ENCODE data around the gene DBNDD2. TPM values are rescaled to one million over a fixed set of nuclear protein-coding genes. Genes with fewer than 3 reads are reported as not detected.
A peak's percentile ranks its signal among the peaks of the same experiment; 100 is the strongest.

DBNDD2 gene
- total RNA-seq, 1 experiment from 2014 or later = 113 TPM

DNA sequence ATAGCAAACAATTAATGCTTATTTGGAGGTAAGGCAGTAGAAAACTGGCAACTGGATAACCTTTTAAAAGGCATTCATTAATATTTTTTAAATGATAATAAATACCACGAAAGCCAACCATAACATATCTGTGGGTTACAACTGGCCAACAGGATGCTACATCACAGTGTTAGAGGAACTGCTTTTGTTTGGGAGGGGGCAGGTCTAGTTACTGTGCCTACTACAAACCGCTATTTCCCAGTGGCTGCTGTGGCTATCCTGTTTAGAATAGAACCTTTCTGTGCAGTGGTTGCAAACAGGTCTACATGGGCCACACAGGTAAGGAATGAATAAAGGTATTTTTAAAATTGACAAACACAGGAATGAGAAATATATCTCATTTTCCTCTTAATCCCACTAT, 8.8 kb downstream of the DBNDD2 start:
- H3K27me3 Mint-ChIP-seq (ENCODE audit: unreplicated experiment) = no peaks in the 10 kb centered on the region
- H3K27ac Mint-ChIP-seq (ENCODE audit: unreplicated experiment) = peak overlapping the region; percentile 80
- TF ChIP-seq, protein P1, sequence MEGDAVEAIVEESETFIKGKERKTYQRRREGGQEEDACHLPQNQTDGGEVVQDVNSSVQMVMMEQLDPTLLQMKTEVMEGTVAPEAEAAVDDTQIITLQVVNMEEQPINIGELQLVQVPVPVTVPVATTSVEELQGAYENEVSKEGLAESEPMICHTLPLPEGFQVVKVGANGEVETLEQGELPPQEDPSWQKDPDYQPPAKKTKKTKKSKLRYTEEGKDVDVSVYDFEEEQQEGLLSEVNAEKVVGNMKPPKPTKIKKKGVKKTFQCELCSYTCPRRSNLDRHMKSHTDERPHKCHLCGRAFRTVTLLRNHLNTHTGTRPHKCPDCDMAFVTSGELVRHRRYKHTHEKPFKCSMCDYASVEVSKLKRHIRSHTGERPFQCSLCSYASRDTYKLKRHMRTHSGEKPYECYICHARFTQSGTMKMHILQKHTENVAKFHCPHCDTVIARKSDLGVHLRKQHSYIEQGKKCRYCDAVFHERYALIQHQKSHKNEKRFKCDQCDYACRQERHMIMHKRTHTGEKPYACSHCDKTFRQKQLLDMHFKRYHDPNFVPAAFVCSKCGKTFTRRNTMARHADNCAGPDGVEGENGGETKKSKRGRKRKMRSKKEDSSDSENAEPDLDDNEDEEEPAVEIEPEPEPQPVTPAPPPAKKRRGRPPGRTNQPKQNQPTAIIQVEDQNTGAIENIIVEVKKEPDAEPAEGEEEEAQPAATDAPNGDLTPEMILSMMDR (IDR thresholded peaks at IDR 0.05; ENCODE audit: unreplicated experiment) = no peak
- DNase-seq = no peak
- TSS peak; percentile 49 for BruUV-seq (replicated peaks)
- CTCF ChIA-PET = interaction anchor here (1.2 to 2.1 kb wide), 2 partner anchors 20 kb away, joined by 5 to 10 read pairs; no protein-coding TSS in a partner anchor
- H3K36me3 Mint-ChIP-seq (ENCODE audit: insufficient read depth, unreplicated experiment) = peaks cover 29% of the 10 kb centered on the region
- peaks cover 23% of the 10 kb centered on the region for H3K4me1 Mint-ChIP-seq (ENCODE audit: low read depth, unreplicated experiment)
- no peaks in the 10 kb centered on the region for H3K9me3 Mint-ChIP-seq (ENCODE audit: low read depth, unreplicated experiment)
- peak overlapping the region; percentile 92 for H3K4me3 Mint-ChIP-seq (ENCODE audit: low read depth, unreplicated experiment)
- intact Hi-C loops (cut with micrococcal nuclease; ENCODE audit: unreplicated experiment) = loop anchor here (2.0 kb wide), 1 partner anchor 54 kb away; the partner anchor contains the start of gene SYS1

DNA sequence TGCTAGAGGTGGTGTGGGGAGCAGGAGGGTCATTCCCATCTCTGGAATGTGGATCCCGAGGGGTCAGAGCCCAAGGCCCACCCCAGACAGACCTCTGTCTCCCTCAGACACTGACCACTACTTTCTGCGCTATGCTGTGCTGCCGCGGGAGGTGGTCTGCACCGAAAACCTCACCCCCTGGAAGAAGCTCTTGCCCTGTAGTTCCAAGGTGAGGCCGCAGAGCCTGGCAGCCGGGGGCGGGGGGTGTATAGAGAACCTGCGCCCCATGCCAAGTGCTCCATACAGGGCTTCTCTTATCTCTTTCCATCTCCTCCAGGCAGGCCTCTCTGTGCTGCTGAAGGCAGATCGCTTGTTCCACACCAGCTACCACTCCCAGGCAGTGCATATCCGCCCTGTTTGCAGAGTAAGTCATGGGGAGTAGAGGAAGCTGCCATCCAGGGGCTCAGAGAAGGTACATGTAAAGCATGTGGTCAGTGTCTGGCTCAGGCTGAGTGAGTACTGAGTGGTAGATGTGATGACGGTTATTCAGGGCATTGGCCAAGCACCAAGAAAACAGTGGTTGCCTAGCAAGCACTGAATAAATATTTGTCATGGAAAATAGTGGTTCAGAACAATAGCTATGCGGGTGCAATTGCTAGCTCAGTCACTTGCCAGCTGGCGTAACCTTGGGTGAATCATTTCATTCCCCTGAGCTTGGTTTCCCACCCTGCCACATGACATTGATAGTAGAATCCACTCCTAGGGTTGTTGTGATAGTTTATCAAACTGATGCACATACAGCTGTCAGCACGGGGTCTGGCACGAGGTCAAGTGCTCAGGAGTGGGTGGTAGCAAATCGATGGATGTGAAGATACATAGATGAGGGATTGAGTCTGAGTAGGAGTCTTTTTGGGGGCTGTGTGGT, 11.4 kb downstream of the DBNDD2 start:
- peak overlapping the region; percentile 81 for H3K27ac Mint-ChIP-seq (ENCODE audit: unreplicated experiment)
- CTCF ChIA-PET = interaction anchor here (0.6 to 1.6 kb wide), 5 partner anchors 10 to 96 kb away, joined by 3 to 10 read pairs (median 5); no protein-coding TSS in a partner anchor
- peaks cover 23% of the 10 kb centered on the region for H3K4me1 Mint-ChIP-seq (ENCODE audit: low read depth, unreplicated experiment)
- intact Hi-C loops (cut with micrococcal nuclease; ENCODE audit: unreplicated experiment) = no loop called here
- BruUV-seq (replicated peaks) = no TSS peak
- DNase-seq = peak; percentile 57
- no peaks in the 10 kb centered on the region for H3K9me3 Mint-ChIP-seq (ENCODE audit: low read depth, unreplicated experiment)
- no peak overlapping the region for H3K4me3 Mint-ChIP-seq (ENCODE audit: low read depth, unreplicated experiment)
- H3K36me3 Mint-ChIP-seq (ENCODE audit: insufficient read depth, unreplicated experiment) = peaks cover 42% of the 10 kb centered on the region
- TF ChIP-seq, protein P1 (IDR thresholded peaks at IDR 0.05; ENCODE audit: unreplicated experiment) = no peak
- no peaks in the 10 kb centered on the region for H3K27me3 Mint-ChIP-seq (ENCODE audit: unreplicated experiment)

DNA sequence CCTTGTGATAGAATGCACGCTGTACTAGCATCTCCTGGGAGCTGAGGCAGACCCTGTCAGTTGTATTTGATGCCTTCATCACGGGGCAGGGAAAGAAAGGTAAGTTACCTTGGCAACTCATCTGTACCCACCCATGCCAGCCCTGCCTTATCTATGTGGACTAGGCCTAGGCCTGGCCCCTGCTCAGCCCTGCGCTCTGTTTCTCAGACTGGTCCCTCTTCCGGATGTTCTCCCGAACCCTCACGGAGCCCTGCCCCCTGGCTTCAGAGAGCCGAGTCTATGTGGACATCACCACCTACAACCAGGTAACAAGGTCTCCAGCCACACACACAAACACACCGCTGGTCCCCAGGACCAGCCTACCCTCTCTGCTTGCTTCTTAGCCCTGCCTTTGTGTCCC, 12.0 kb downstream of the DBNDD2 start:
- TF ChIP-seq, protein P1 (IDR thresholded peaks at IDR 0.05; ENCODE audit: unreplicated experiment) = no peak
- no TSS peak for BruUV-seq (replicated peaks)
- H3K9me3 Mint-ChIP-seq (ENCODE audit: low read depth, unreplicated experiment) = no peaks in the 10 kb centered on the region
- peak overlapping the region; percentile 81 for H3K27ac Mint-ChIP-seq (ENCODE audit: unreplicated experiment)
- no peak for DNase-seq
- H3K27me3 Mint-ChIP-seq (ENCODE audit: unreplicated experiment) = no peaks in the 10 kb centered on the region
- intact Hi-C loops (cut with micrococcal nuclease; ENCODE audit: unreplicated experiment) = no loop called here
- H3K36me3 Mint-ChIP-seq (ENCODE audit: insufficient read depth, unreplicated experiment) = peaks cover 46% of the 10 kb centered on the region
- no peak overlapping the region for H3K4me3 Mint-ChIP-seq (ENCODE audit: low read depth, unreplicated experiment)
- H3K4me1 Mint-ChIP-seq (ENCODE audit: low read depth, unreplicated experiment) = peaks cover 23% of the 10 kb centered on the region
- CTCF ChIA-PET = interaction anchor here (1.0 to 1.6 kb wide), 4 partner anchors 9 to 97 kb away, joined by 4 to 10 read pairs (median 7); no protein-coding TSS in a partner anchor

DNA sequence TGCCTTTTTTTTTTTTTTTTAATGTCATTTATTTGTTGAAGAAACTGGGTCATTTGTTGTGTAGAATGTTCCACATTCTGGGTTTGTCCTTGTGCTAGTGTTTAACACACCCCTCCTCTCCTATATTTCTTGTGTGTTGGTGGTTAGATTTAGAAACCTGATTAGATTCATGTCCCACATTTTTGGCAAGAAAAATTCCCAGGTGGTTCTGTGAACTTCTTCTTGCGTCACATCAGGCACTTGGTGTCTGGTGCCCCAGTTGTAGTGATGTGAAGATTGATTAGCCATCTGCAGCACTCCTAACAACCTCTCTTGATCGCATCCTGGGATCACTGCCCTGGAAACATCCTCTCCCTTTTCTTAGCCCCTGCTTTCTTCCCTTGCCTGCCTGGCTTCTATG, 15.6 kb downstream of the DBNDD2 start:
- Mint-ChIP-seq H3K4me3 (ENCODE audit: low read depth, unreplicated experiment) (no peak overlapping the region), H3K27me3 (ENCODE audit: unreplicated experiment) (no peaks in the 10 kb centered on the region), H3K4me1 (ENCODE audit: low read depth, unreplicated experiment) (peaks cover 13% of the 10 kb centered on the region), H3K36me3 (ENCODE audit: insufficient read depth, unreplicated experiment) (peaks cover 35% of the 10 kb centered on the region), H3K27ac (ENCODE audit: unreplicated experiment) (no peak overlapping the region), H3K9me3 (ENCODE audit: low read depth, unreplicated experiment) (no peaks in the 10 kb centered on the region)
- no TSS peak for BruUV-seq (replicated peaks)
- DNase-seq = no peak
- CTCF ChIA-PET = interaction anchor here (0.6 kb wide), 1 partner anchor 27 kb away, joined by 3 read pairs; no protein-coding TSS in a partner anchor
- intact Hi-C loops (cut with micrococcal nuclease; ENCODE audit: unreplicated experiment) = no loop called here
- TF ChIP-seq, protein P1 (IDR thresholded peaks at IDR 0.05; ENCODE audit: unreplicated experiment) = no peak
